ENCODE results near the gene NEMF.
"Not testable (repeated sequence)": the region's sequence is repeated elsewhere in the genome, so short reads cannot be mapped to it uniquely, and the experiment has no call there.

Gene NEMF

DNA sequence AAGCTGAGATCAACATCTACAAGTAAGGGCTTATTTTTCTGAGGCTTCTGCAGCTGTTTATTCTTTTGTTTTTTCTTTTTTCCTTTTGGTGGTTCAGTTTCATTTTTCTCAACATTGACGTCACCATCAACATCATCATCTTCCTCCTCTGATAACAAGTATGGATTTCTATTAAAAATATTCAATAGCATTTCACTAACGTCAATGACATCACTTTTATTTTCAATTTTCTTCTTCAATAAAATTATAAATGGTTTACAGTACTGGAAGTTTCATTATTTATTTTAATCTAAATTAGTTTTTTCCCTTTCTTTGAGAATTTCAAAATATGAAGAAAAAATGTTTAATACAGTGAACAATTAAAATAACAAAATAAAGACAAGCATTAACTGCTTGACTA, 23.9 kb downstream of the NEMF start:
- H4K12ac ChIP-seq (ENCODE audit: low read depth, low read length) = no peak overlapping the region
- H3K36me3 ChIP-seq (ENCODE audit: control insufficient read depth in 1 of 2, insufficient read depth in 2 of 2, low read length in 2 of 2) = peaks cover 36 to 42% of the 10 kb centered on the region in 2 experiments
- H3K14ac ChIP-seq (ENCODE audit: low read length) = no peak overlapping the region
- no peak overlapping the region for H3K23ac ChIP-seq (ENCODE audit: low read length)
- DNase-seq = no peak
- H2AK5ac ChIP-seq (ENCODE audit: low read length) = no peak overlapping the region
- H2BK12ac ChIP-seq (ENCODE audit: low read length) = no peak overlapping the region
- no peaks in the 10 kb centered on the region for H3K27me3 ChIP-seq (ENCODE audit: insufficient read depth, low read length)
- H3K18ac ChIP-seq (ENCODE audit: low read length) = no peak overlapping the region
- no peak overlapping the region for H2BK5ac ChIP-seq (ENCODE audit: low read depth, low read length, poor library complexity)
- no peak overlapping the region for H2BK120ac ChIP-seq (ENCODE audit: insufficient read depth, low read length, poor library complexity)
- H3K79me2 ChIP-seq (ENCODE audit: control insufficient read depth, insufficient read depth, low read length, poor library complexity) = no peaks in the 10 kb centered on the region
- H3K9me3 ChIP-seq (ENCODE audit: insufficient read depth, low read depth, low read length) = no peaks in the 10 kb centered on the region
- H3K79me1 ChIP-seq (ENCODE audit: low read length) = no peaks in the 10 kb centered on the region
- H3K27ac ChIP-seq (ENCODE audit: low read depth, low read length) = no peak overlapping the region
- H3K4me1 ChIP-seq (ENCODE audit: control insufficient read depth in 1 of 2, insufficient read depth in 2 of 2, low read length in 2 of 2) = no peaks in the 10 kb centered on the region
- H2AFZ ChIP-seq (ENCODE audit: insufficient read depth, low read length, poor library complexity) = no peak overlapping the region
- no peak overlapping the region for H3K4me3 ChIP-seq (ENCODE audit: low read depth, low read length)
- H3K9ac ChIP-seq (ENCODE audit: low read length) = no peak overlapping the region
- no peak overlapping the region for H3K4ac ChIP-seq (ENCODE audit: low read depth, low read length)
- no CpG with 5 or more reads among the region's 2 CpGs for WGBS (ENCODE audit: extremely low coverage, insufficient coverage, insufficient read length)
- no peak overlapping the region for H4K8ac ChIP-seq (ENCODE audit: low read depth, low read length)
- no peak overlapping the region for H3K4me2 ChIP-seq (ENCODE audit: low read length)
- H4K91ac ChIP-seq (ENCODE audit: low read depth, low read length) = no peak overlapping the region

- no peak for DNase-seq
- Histone ChIP-seq H3K4me1 (ENCODE audit: control insufficient read depth in 1 of 2, insufficient read depth in 2 of 2, low read length in 2 of 2) (no peaks in the 10 kb centered on the region), H2BK120ac (ENCODE audit: insufficient read depth, low read length, poor library complexity) (no peak overlapping the region), H3K4me2 (ENCODE audit: low read length) (no peak overlapping the region), H3K23ac (ENCODE audit: low read length) (no peak overlapping the region), H2AFZ (ENCODE audit: insufficient read depth, low read length, poor library complexity) (no peak overlapping the region), H3K14ac (ENCODE audit: low read length) (no peak overlapping the region), H3K9me3 (ENCODE audit: insufficient read depth, low read depth, low read length) (no peaks in the 10 kb centered on the region), H3K4ac (ENCODE audit: low read depth, low read length) (no peak overlapping the region), H3K4me3 (ENCODE audit: low read depth, low read length) (no peak overlapping the region), H3K79me2 (ENCODE audit: control insufficient read depth, insufficient read depth, low read length, poor library complexity) (no peaks in the 10 kb centered on the region), H3K27me3 (ENCODE audit: insufficient read depth, low read length) (no peaks in the 10 kb centered on the region), H3K18ac (ENCODE audit: low read length) (no peak overlapping the region), H2BK5ac (ENCODE audit: low read depth, low read length, poor library complexity) (no peak overlapping the region), H4K12ac (ENCODE audit: low read depth, low read length) (no peak overlapping the region), H3K79me1 (ENCODE audit: low read length) (no peaks in the 10 kb centered on the region), H3K36me3 (ENCODE audit: control insufficient read depth in 1 of 2, insufficient read depth in 2 of 2, low read length in 2 of 2) (peaks cover 37 to 40% of the 10 kb centered on the region in 2 experiments), H2AK5ac (ENCODE audit: low read length) (no peak overlapping the region), H4K91ac (ENCODE audit: low read depth, low read length) (no peak overlapping the region), H2BK12ac (ENCODE audit: low read length) (no peak overlapping the region), H3K27ac (ENCODE audit: low read depth, low read length) (no peak overlapping the region), H4K8ac (ENCODE audit: low read depth, low read length) (no peak overlapping the region), H3K9ac (ENCODE audit: low read length) (no peak overlapping the region)
- WGBS (ENCODE audit: extremely low coverage, insufficient coverage, insufficient read length) = no CpG with 5 or more reads among the region's 12 CpGs
Observed at GRCh38 chr14:49820176-49820575, 32.4 kb downstream of the NEMF start.

- no peak overlapping the region for H2BK120ac ChIP-seq (ENCODE audit: insufficient read depth, low read length, poor library complexity)
- H3K27ac ChIP-seq (ENCODE audit: low read depth, low read length) = no peak overlapping the region
- H3K14ac ChIP-seq (ENCODE audit: low read length) = no peak overlapping the region
- no peaks in the 10 kb centered on the region for H3K4me1 ChIP-seq (ENCODE audit: control insufficient read depth in 1 of 2, insufficient read depth in 2 of 2, low read length in 2 of 2)
- no peak overlapping the region for H2AFZ ChIP-seq (ENCODE audit: insufficient read depth, low read length, poor library complexity)
- H3K4me3 ChIP-seq (ENCODE audit: low read depth, low read length) = no peak overlapping the region
- no peak overlapping the region for H2AK5ac ChIP-seq (ENCODE audit: low read length)
- no CpG with 5 or more reads among the region's 3 CpGs for WGBS (ENCODE audit: extremely low coverage, insufficient coverage, insufficient read length)
- no peak overlapping the region for H3K18ac ChIP-seq (ENCODE audit: low read length)
- no peak overlapping the region for H2BK5ac ChIP-seq (ENCODE audit: low read depth, low read length, poor library complexity)
- H4K12ac ChIP-seq (ENCODE audit: low read depth, low read length) = no peak overlapping the region
- no peak overlapping the region for H3K9ac ChIP-seq (ENCODE audit: low read length)
- no peak overlapping the region for H3K23ac ChIP-seq (ENCODE audit: low read length)
- H3K4me2 ChIP-seq (ENCODE audit: low read length) = no peak overlapping the region
- no peaks in the 10 kb centered on the region for H3K79me1 ChIP-seq (ENCODE audit: low read length)
- no peak for DNase-seq
- no peaks in the 10 kb centered on the region for H3K79me2 ChIP-seq (ENCODE audit: control insufficient read depth, insufficient read depth, low read length, poor library complexity)
- no peak overlapping the region for H4K91ac ChIP-seq (ENCODE audit: low read depth, low read length)
- H3K4ac ChIP-seq (ENCODE audit: low read depth, low read length) = no peak overlapping the region
- no peak overlapping the region for H4K8ac ChIP-seq (ENCODE audit: low read depth, low read length)
- H3K9me3 ChIP-seq (ENCODE audit: insufficient read depth, low read depth, low read length) = no peaks in the 10 kb centered on the region
- H3K27me3 ChIP-seq (ENCODE audit: insufficient read depth, low read length) = no peaks in the 10 kb centered on the region
- H3K36me3 ChIP-seq (ENCODE audit: control insufficient read depth in 1 of 2, insufficient read depth in 2 of 2, low read length in 2 of 2) = peaks cover 35% of the 10 kb centered on the region in 2 experiments
- H2BK12ac ChIP-seq (ENCODE audit: low read length) = no peak overlapping the region
Observed at GRCh38 chr14:49816844-49817243, 35.7 kb downstream of the NEMF start.

GRCh38 chr14:49816118-49816517, 36.5 kb downstream of the NEMF start:
- not testable (repeated sequence) for H4K8ac ChIP-seq (ENCODE audit: low read depth, low read length); H4K12ac ChIP-seq (ENCODE audit: low read depth, low read length); H4K91ac ChIP-seq (ENCODE audit: low read depth, low read length); H2BK12ac ChIP-seq (ENCODE audit: low read length); H2AK5ac ChIP-seq (ENCODE audit: low read length); H3K4me3 ChIP-seq (ENCODE audit: low read depth, low read length); H3K79me2 ChIP-seq (ENCODE audit: control insufficient read depth, insufficient read depth, low read length, poor library complexity); H3K4me1 ChIP-seq (ENCODE audit: control insufficient read depth in 1 of 2, insufficient read depth in 2 of 2, low read length in 2 of 2); DNase-seq; H2BK5ac ChIP-seq (ENCODE audit: low read depth, low read length, poor library complexity); H3K4me2 ChIP-seq (ENCODE audit: low read length); H3K9ac ChIP-seq (ENCODE audit: low read length); H3K9me3 ChIP-seq (ENCODE audit: insufficient read depth, low read depth, low read length); H3K27me3 ChIP-seq (ENCODE audit: insufficient read depth, low read length); H3K14ac ChIP-seq (ENCODE audit: low read length); H3K79me1 ChIP-seq (ENCODE audit: low read length); H3K23ac ChIP-seq (ENCODE audit: low read length); H3K27ac ChIP-seq (ENCODE audit: low read depth, low read length); H3K4ac ChIP-seq (ENCODE audit: low read depth, low read length); H2BK120ac ChIP-seq (ENCODE audit: insufficient read depth, low read length, poor library complexity); H2AFZ ChIP-seq (ENCODE audit: insufficient read depth, low read length, poor library complexity); H3K18ac ChIP-seq (ENCODE audit: low read length)
- H3K36me3 ChIP-seq (ENCODE audit: control insufficient read depth in 1 of 2, insufficient read depth in 2 of 2, low read length in 2 of 2) = peaks cover 35% of the 10 kb centered on the region in 2 experiments
- no CpG with 5 or more reads among the region's 2 CpGs for WGBS (ENCODE audit: extremely low coverage, insufficient coverage, insufficient read length)
